Neural progenitor cell (in vitro differentiated cells): ENCODE measurements around the gene ITIH6. TPM values are rescaled to one million over a fixed set of nuclear protein-coding genes. Genes with fewer than 3 reads are reported as not detected.

ENCODE experiments used
- DNase-seq: peaks from one replicate; pipeline ENCODE4 v3.0.0-alpha.2; 2016; ENCODE audit warnings: low spot score
- H2AFZ ChIP-seq: fragments of 200-600 bp; sonication (generic); replicated peaks from 2 replicates; pipeline ENCODE4 v1.6.1; 2016; ENCODE audit warnings: antibody characterized with exemption
- H3F3A ChIP-seq: fragments of 200-600 bp; sonication (generic); 2 replicates; pipeline ENCODE4 v1.6.1; 2016; ENCODE audit warnings: antibody characterized with exemption, low read depth
- H3K27ac ChIP-seq: fragments of 200-600 bp; sonication (generic); 2 replicates; pipeline ENCODE4 v1.5.1; 2016; ENCODE audit warnings: mild to moderate bottlenecking
- H3K27me3 ChIP-seq: fragments of 200-600 bp; sonication (generic); 2 replicates; pipeline ENCODE4 v1.6.1; 2016; ENCODE audit warnings: mild to moderate bottlenecking, moderate library complexity
- H3K36me3 ChIP-seq: fragments of 200-600 bp; sonication (generic); 2 replicates; pipeline ENCODE4 v1.5.1; 2016
- H3K4me1 ChIP-seq: fragments of 200-600 bp; sonication (generic); 2 replicates; pipeline ENCODE4 v1.6.1; 2016; ENCODE audit warnings: mixed run types
- H3K4me2 ChIP-seq: fragments of 200-600 bp; sonication (generic); 2 replicates; pipeline ENCODE4 v1.6.1; 2016
- H3K4me3 ChIP-seq: fragments of 200-600 bp; sonication (generic); 2 replicates; pipeline ENCODE4 v1.5.1; 2016
- H3K79me2 ChIP-seq: fragments of 200-600 bp; sonication (generic); 2 replicates; pipeline ENCODE4 v1.6.1; 2016; ENCODE audit warnings: low read depth
- H3K9ac ChIP-seq: fragments of 200-600 bp; sonication (generic); 2 replicates; pipeline ENCODE4 v1.6.1; 2016
- H3K9me3 ChIP-seq: fragments of 200-600 bp; sonication (generic); 2 replicates; pipeline ENCODE4 v1.5.1; 2016; ENCODE audit warnings: low read depth
- H4K20me1 ChIP-seq: fragments of 200-600 bp; sonication (generic); 2 replicates; pipeline ENCODE4 v1.6.1; 2016; ENCODE audit warnings: low read depth
- H3K27ac Mint-ChIP-seq: 3 replicates; pipeline ENCODE4 v1.8.0; 2021; ENCODE audit warnings: mixed read lengths
- H3K27me3 Mint-ChIP-seq: 2 replicates; pipeline ENCODE4 v1.8.0; 2022; ENCODE audit warnings: low read depth, mild to moderate bottlenecking, inconsistent platforms, moderate library complexity, mixed read lengths; ENCODE audit not compliant: insufficient read depth
- H3K36me3 Mint-ChIP-seq: 3 replicates; pipeline ENCODE4 v1.8.0; 2021; ENCODE audit warnings: mixed read lengths
- H3K4me1 Mint-ChIP-seq: 3 replicates; pipeline ENCODE4 v1.8.0; 2021; ENCODE audit warnings: mixed read lengths
- H3K4me3 Mint-ChIP-seq: 3 replicates; pipeline ENCODE4 v1.8.0; 2021; ENCODE audit warnings: mild to moderate bottlenecking, moderate library complexity, mixed read lengths
- H3K9me3 Mint-ChIP-seq: 3 replicates; pipeline ENCODE4 v1.8.0; 2020; ENCODE audit warnings: mixed read lengths
- EZH2 ChIP-seq: fragments of 200-600 bp; sonication (generic); IDR thresholded peaks from 2 replicates; pipeline ENCODE4 v1.6.1; 2017; ENCODE audit warnings: antibody characterized with exemption, mild to moderate bottlenecking, moderate library complexity
- EZH2phosphoT487 ChIP-seq: fragments of 200-600 bp; sonication (generic); IDR thresholded peaks from 2 replicates; pipeline ENCODE4 v1.6.1; 2017; ENCODE audit warnings: antibody characterized with exemption
- total RNA-seq: library from RNA; depleted of rRNA; stranded (reverse); fragments of >200 nt; gene quantifications from 2 replicates; pipeline ENCODE4 v1.2.3, GENCODE V29; 2015; ENCODE audit warnings: low replicate concordance
- TF ChIP-seq, protein P1 (sequence below): fragments of 200-600 bp; sonication (generic); IDR thresholded peaks from 2 replicates; pipeline ENCODE4 v1.5.1; 2017; ENCODE audit warnings: antibody characterized with exemption, mild to moderate bottlenecking

ITIH6 gene
- total RNA-seq, 1 donor from 2014 or later = not detected

DNA sequence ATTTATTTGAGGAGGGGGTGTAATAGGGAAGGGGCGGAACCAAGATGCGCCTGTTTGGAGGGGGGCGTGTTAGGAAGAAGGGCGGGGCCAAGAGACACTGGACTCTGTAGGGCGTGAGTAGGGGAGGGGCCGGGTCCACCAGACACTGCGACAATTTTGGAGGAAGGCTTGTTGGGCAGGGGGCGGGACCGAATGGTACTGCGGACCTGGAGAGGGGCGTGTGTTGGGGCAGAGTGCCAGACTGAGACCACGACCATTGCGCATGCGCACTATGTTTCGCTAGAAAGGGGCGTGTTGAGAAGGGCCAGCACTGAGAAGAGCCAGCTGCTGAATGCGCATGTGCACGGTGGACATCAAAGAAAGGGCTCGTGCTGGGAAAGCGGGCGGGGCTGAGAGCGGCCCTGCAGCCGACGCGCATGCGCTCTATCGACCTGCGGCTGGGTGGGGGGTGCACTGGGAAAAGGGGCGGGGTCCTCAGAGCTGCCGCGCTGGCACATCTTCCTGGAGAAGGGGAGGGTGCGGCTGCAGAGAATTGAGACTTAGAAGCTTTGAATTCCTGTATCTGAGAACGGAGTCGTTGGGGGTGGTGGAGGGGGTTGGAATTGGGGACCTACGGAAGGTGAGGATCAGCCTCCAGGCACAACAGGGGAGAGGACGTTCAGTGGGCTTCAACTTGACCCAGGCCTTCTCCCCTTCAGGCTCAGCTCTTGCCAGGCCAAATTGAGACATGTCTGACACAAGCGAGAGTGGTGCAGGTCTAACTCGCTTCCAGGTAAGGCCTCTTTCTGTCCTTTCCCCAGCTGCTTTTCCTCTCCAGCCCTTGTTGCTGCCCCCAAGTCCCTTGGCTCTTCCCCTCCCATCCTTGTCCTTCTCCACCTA lies 10.8 kb upstream of the ITIH6 start:
- H3K9me3 Mint-ChIP-seq = peaks cover 6% of the 10 kb centered on the region
- Histone ChIP-seq H3K27me3 (no peaks in the 10 kb centered on the region), H3K4me3 (peak overlapping the region; percentile 74), H3K4me1 (no peaks in the 10 kb centered on the region), H3K79me2 (peaks cover 17% of the 10 kb centered on the region), H3K9me3 (no peaks in the 10 kb centered on the region), H2AFZ (no peak overlapping the region), H3K9ac (peak overlapping the region; percentile 62), H3K36me3 (no peaks in the 10 kb centered on the region), H3K27ac (peak overlapping the region; percentile 95), H3F3A (peaks cover 5% of the 10 kb centered on the region), H4K20me1 (peaks cover 11% of the 10 kb centered on the region), H3K4me2 (peak overlapping the region; percentile 87)
- H3K4me3 Mint-ChIP-seq = peak overlapping the region; percentile 99
- TF ChIP-seq, protein P1, sequence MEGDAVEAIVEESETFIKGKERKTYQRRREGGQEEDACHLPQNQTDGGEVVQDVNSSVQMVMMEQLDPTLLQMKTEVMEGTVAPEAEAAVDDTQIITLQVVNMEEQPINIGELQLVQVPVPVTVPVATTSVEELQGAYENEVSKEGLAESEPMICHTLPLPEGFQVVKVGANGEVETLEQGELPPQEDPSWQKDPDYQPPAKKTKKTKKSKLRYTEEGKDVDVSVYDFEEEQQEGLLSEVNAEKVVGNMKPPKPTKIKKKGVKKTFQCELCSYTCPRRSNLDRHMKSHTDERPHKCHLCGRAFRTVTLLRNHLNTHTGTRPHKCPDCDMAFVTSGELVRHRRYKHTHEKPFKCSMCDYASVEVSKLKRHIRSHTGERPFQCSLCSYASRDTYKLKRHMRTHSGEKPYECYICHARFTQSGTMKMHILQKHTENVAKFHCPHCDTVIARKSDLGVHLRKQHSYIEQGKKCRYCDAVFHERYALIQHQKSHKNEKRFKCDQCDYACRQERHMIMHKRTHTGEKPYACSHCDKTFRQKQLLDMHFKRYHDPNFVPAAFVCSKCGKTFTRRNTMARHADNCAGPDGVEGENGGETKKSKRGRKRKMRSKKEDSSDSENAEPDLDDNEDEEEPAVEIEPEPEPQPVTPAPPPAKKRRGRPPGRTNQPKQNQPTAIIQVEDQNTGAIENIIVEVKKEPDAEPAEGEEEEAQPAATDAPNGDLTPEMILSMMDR = no peak
- TF ChIP-seq EZH2 (no peak), EZH2phosphoT487 (no peak)
- H3K36me3 Mint-ChIP-seq = peaks cover 20% of the 10 kb centered on the region
- peak; percentile 97 for DNase-seq
- peak overlapping the region; percentile 97 for H3K27ac Mint-ChIP-seq
- H3K27me3 Mint-ChIP-seq = peaks cover 8% of the 10 kb centered on the region
- peaks cover 5% of the 10 kb centered on the region for H3K4me1 Mint-ChIP-seq

DNA sequence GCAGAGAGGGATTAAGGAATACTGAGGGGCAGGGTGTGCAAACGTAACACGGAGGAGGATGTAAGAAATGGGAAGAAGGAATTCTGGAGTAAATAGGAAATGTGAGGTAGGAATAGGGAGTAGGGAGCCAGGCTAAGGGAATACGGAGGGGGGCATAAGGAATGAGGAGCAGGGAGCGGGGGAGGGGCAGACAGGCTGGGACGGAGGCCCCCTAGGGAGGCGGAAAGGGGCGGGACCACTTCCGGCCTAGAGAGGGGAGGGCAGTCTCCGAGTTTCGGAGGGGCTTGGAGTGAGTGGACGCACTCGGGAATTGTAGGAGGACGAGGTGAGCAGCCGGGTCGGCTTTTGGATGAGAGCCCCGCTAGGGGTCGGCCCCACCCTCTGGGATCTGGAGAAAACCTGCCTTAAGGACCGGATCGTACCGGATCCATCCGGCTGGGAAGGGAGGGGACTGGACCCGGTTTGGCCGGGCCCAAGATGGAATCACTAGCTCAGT lies 10.1 kb upstream of the ITIH6 start:
- Histone ChIP-seq H3K27ac (peak overlapping the region; percentile 95), H2AFZ (no peak overlapping the region), H3K4me3 (peak overlapping the region; percentile 74), H3K4me1 (no peaks in the 10 kb centered on the region), H3K9me3 (no peaks in the 10 kb centered on the region), H3K4me2 (peak overlapping the region; percentile 72), H4K20me1 (peaks cover 11% of the 10 kb centered on the region), H3K9ac (peak overlapping the region; percentile 16), H3K27me3 (no peaks in the 10 kb centered on the region), H3K79me2 (peaks cover 17% of the 10 kb centered on the region), H3K36me3 (no peaks in the 10 kb centered on the region), H3F3A (peaks cover 5% of the 10 kb centered on the region)
- DNase-seq = peak; percentile 88
- peaks cover 6% of the 10 kb centered on the region for H3K9me3 Mint-ChIP-seq
- H3K36me3 Mint-ChIP-seq = peaks cover 16% of the 10 kb centered on the region
- peak overlapping the region; percentile 99 for H3K4me3 Mint-ChIP-seq
- peak overlapping the region; percentile 97 for H3K27ac Mint-ChIP-seq
- H3K4me1 Mint-ChIP-seq = peaks cover 5% of the 10 kb centered on the region
- peaks cover 8% of the 10 kb centered on the region for H3K27me3 Mint-ChIP-seq
- TF ChIP-seq EZH2phosphoT487 (no peak), EZH2 (no peak)
- TF ChIP-seq, protein P1 = no peak

DNA sequence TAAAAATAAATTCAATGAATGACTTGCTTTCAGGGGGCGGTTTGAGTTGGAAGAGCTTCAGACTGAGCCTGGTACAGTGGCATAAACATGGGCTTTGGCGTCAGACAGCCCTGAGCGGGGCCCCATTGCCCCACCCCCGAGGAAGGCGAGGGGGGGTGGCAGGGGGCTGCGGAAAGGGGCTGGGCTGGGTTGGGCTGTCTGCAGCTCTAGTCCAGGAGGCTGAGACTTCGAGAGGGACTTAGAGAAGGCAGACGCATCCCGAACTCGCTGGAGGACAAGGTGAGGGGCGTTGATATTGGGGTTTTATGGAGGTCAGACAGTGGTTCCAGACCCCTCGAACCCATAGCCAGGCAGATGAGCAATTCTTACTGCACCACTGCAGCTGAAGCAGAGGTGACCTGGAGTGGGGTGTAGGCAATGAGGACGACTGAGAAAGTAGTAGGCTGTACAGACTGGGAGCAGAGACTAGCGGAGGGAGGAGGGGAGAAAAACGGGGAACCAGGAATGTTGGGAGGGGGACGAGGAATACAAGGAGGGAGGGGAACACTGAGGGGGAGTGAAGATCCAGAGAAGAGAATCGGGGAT lies 9.6 kb upstream of the ITIH6 start, which contains the start of gene MAGED2:
Gene MAGED2, plus strand, starts transcription at position 222 of the 585 bp plus-strand sequence. CDS start 1,587 bp downstream, outside the sequence.
- H3K27me3 Mint-ChIP-seq = peaks cover 8% of the 10 kb centered on the region
- Histone ChIP-seq H3K9ac (peak within 1 kb of the TSS; percentile 16), H3K4me3 (peak within 1 kb of the TSS; percentile 74), H3K27ac (peak within 1 kb of the TSS; percentile 95), H3K4me1 (no peaks in the 10 kb centered on the region), H3K27me3 (no peaks in the 10 kb centered on the region), H3K9me3 (no peaks in the 10 kb centered on the region), H3K4me2 (peak within 1 kb of the TSS; percentile 72), H3K36me3 (no peaks in the 10 kb centered on the region), H2AFZ (no peak within 1 kb of the TSS), H4K20me1 (peaks cover 11% of the 10 kb centered on the region), H3F3A (peaks cover 5% of the 10 kb centered on the region), H3K79me2 (peaks cover 17% of the 10 kb centered on the region)
- peaks cover 5% of the 10 kb centered on the region for H3K4me1 Mint-ChIP-seq
- H3K4me3 Mint-ChIP-seq = peak within 1 kb of the TSS; percentile 99
- peaks cover 6% of the 10 kb centered on the region for H3K9me3 Mint-ChIP-seq
- peak; percentile 56 for DNase-seq
- TF ChIP-seq EZH2 (no peak), EZH2phosphoT487 (no peak)
- TF ChIP-seq, protein P1 = no peak
- H3K27ac Mint-ChIP-seq = peak within 1 kb of the TSS; percentile 97
- H3K36me3 Mint-ChIP-seq = peaks cover 16% of the 10 kb centered on the region
